ENCODE results near the gene DNAJB8. TPM values are rescaled to one million over a fixed set of nuclear protein-coding genes. Genes with fewer than 3 reads are reported as not detected.

Gene DNAJB8
- total RNA-seq, 2 experiments from 2014 or later = not detected

GRCh38 chr3:128442949-128443348 is 23.7 kb downstream of the DNAJB8 start:
- no peaks in the 10 kb centered on the region for H3K36me3 ChIP-seq (ENCODE audit: insufficient read depth, low read length)
- intact Hi-C loops (cut with DNase I, micrococcal nuclease) = no loop called here
- ChIA-PET POLR2A (no interaction called here), CTCF (no interaction called here)
- peaks cover 10% of the 10 kb centered on the region for H3K4me1 ChIP-seq (ENCODE audit: insufficient read depth, low read length)
- Mint-ChIP-seq H3K4me3 (no peak overlapping the region), H3K27me3 (peaks cover 16% of the 10 kb centered on the region), H3K9me3 (peaks cover 4% of the 10 kb centered on the region), H3K27ac (no peak overlapping the region), H3K36me3 (ENCODE audit: low read depth) (no peaks in the 10 kb centered on the region), H3K4me1 (ENCODE audit: low read depth) (peaks cover 18% of the 10 kb centered on the region)
- H3K4me3 ChIP-seq (ENCODE audit: low read length) = no peak overlapping the region
- no peak for DNase-seq
- TF ChIP-seq CTCF (IDR thresholded peaks at IDR 0.05) = no peak
- H3K9me3 ChIP-seq (ENCODE audit: control insufficient read depth in 1 of 2, insufficient read depth in 1 of 2, low read length in 2 of 2) = peaks cover 0 to 18% of the 10 kb centered on the region in 2 experiments
- H3K27me3 ChIP-seq (ENCODE audit: control insufficient read depth in 1 of 2, insufficient read depth in 2 of 2, low read length in 2 of 2) = no peaks in the 10 kb centered on the region
- ATAC-seq (ENCODE audit: poor library complexity) = no peak
- H3K27ac ChIP-seq (ENCODE audit: low read depth in 1 of 2, low read length in 2 of 2) = no peak overlapping the region

- Histone ChIP-seq H3K4me1 (ENCODE audit: insufficient read depth, low read length) (peaks cover under 1% of the 10 kb centered on the region), H3K27ac (ENCODE audit: low read depth in 1 of 2, low read length in 2 of 2) (no peak overlapping the region), H3K9me3 (ENCODE audit: control insufficient read depth in 1 of 2, insufficient read depth in 1 of 2, low read length in 2 of 2) (peaks cover 0 to 9% of the 10 kb centered on the region in 2 experiments), H3K4me3 (ENCODE audit: low read length) (no peak overlapping the region), H3K27me3 (ENCODE audit: control insufficient read depth in 1 of 2, insufficient read depth in 2 of 2, low read length in 2 of 2) (no peaks in the 10 kb centered on the region), H3K36me3 (ENCODE audit: insufficient read depth, low read length) (no peaks in the 10 kb centered on the region)
- no peak for TF ChIP-seq CTCF (IDR thresholded peaks at IDR 0.05)
- Mint-ChIP-seq H3K27ac (no peak overlapping the region), H3K36me3 (ENCODE audit: low read depth) (no peaks in the 10 kb centered on the region), H3K4me1 (ENCODE audit: low read depth) (peaks cover 9% of the 10 kb centered on the region), H3K9me3 (peaks cover 4% of the 10 kb centered on the region), H3K4me3 (no peak overlapping the region), H3K27me3 (peaks cover 23% of the 10 kb centered on the region)
- intact Hi-C loops (cut with DNase I, micrococcal nuclease) = no loop called here
- DNase-seq = no peak
- CTCF ChIA-PET = no interaction called here
- POLR2A ChIA-PET = no interaction called here
- ATAC-seq (ENCODE audit: poor library complexity) = no peak
These were observed 24.6 kb downstream of the DNAJB8 start for GRCh38 chr3:128442070-128442469.

- no peak for TF ChIP-seq CTCF (IDR thresholded peaks at IDR 0.05)
- POLR2A ChIA-PET = no interaction called here
- peaks cover 39% of the 10 kb centered on the region for H3K27me3 Mint-ChIP-seq
- H3K36me3 Mint-ChIP-seq (ENCODE audit: low read depth) = no peaks in the 10 kb centered on the region
- DNase-seq = no peak
- intact Hi-C loops (cut with DNase I, micrococcal nuclease) = no loop called here
- Histone ChIP-seq H3K27me3 (ENCODE audit: control insufficient read depth in 1 of 2, insufficient read depth in 2 of 2, low read length in 2 of 2) (peaks cover 8 to 9% of the 10 kb centered on the region in 2 experiments), H3K4me3 (ENCODE audit: low read length) (no peak overlapping the region), H3K9me3 (ENCODE audit: control insufficient read depth in 1 of 2, insufficient read depth in 1 of 2, low read length in 2 of 2) (peaks cover 0 to 7% of the 10 kb centered on the region in 2 experiments), H3K36me3 (ENCODE audit: insufficient read depth, low read length) (no peaks in the 10 kb centered on the region), H3K4me1 (ENCODE audit: insufficient read depth, low read length) (no peaks in the 10 kb centered on the region), H3K27ac (ENCODE audit: low read depth in 1 of 2, low read length in 2 of 2) (no peak overlapping the region)
- no peak for ATAC-seq (ENCODE audit: poor library complexity)
- no peak overlapping the region for H3K4me3 Mint-ChIP-seq
- no peaks in the 10 kb centered on the region for H3K9me3 Mint-ChIP-seq
- H3K4me1 Mint-ChIP-seq (ENCODE audit: low read depth) = no peaks in the 10 kb centered on the region
- H3K27ac Mint-ChIP-seq = no peak overlapping the region
- CTCF ChIA-PET = no interaction called here
These were observed 27.5 kb downstream of the DNAJB8 start for GRCh38 chr3:128439226-128439625.
